CD14-positive monocyte (primary cell): ENCODE data around the gene SLC35E4. TPM values are rescaled to one million over a fixed set of nuclear protein-coding genes. Genes with fewer than 3 reads are reported as not detected.

Source experiments
- DNase-seq, 3 donors: peaks; one replicate each; pipeline ENCODE4 v3.0.0-alpha.2; 2011 to 2022
- H2AFZ ChIP-seq: 2 replicates; pipeline ENCODE4 v1.6.0; 2012; ENCODE audit warnings: mild to moderate bottlenecking, low read depth, low read length, inconsistent platforms; ENCODE audit not compliant: insufficient read depth, poor library complexity, severe bottlenecking
- H3K27ac ChIP-seq, 2 donors: 1 replicate in 1 of 2; 2 replicates in 1 of 2; pipeline ENCODE4 v1.5.1; 2012 to 2013; ENCODE audit warnings: low read length in 2 of 2, control low read depth in 1 of 2, inconsistent platforms in 1 of 2, low read depth in 1 of 2, mild to moderate bottlenecking in 1 of 2
- H3K27me3 ChIP-seq, 2 donors: one replicate each; pipeline versions ENCODE4 v1.6.0 to v1.6.1; 2011 to 2013; ENCODE audit warnings: low read length in 2 of 2; ENCODE audit not compliant: control insufficient read depth in 2 of 2, insufficient read depth in 2 of 2
- H3K36me3 ChIP-seq, 2 donors: replicated peaks in 1 of 2; 1 replicate in 1 of 2; 2 replicates in 1 of 2; pipeline versions ENCODE4 v1.5.1 to v1.6.1; 2012 to 2013; ENCODE audit warnings: low read length in 2 of 2, control low read depth in 1 of 2, inconsistent platforms in 1 of 2, mild to moderate bottlenecking in 1 of 2; ENCODE audit not compliant: insufficient read depth in 2 of 2, control insufficient read depth in 1 of 2
- H3K4me1 ChIP-seq, 2 donors: 1 replicate in 1 of 2; 2 replicates in 1 of 2; pipeline versions ENCODE4 v1.5.1 to v1.6.1; 2012 to 2013; ENCODE audit warnings: low read length in 2 of 2, control low read depth in 1 of 2, inconsistent platforms in 1 of 2, mild to moderate bottlenecking in 1 of 2, moderate library complexity in 1 of 2; ENCODE audit not compliant: insufficient read depth in 2 of 2, control insufficient read depth in 1 of 2
- H3K4me2 ChIP-seq: replicated peaks from 2 replicates; pipeline ENCODE3; 2012; ENCODE audit warnings: low read length, moderate library complexity, mild to moderate bottlenecking; ENCODE audit not compliant: poor library complexity, severe bottlenecking; ENCODE audit errors: extremely low read depth
- H3K4me3 ChIP-seq, 3 experiments: fragments of 200-600 bp in 1 of 3; sonication (generic) in 1 of 3; replicated peaks in 1 of 3; 1 replicate in 2 of 3; 2 replicates in 1 of 3; pipeline ENCODE4 v1.5.1; 2011 to 2013; ENCODE audit warnings: low read length in 3 of 3, mild to moderate bottlenecking in 3 of 3, control low read depth in 2 of 3, low read depth in 2 of 3, inconsistent platforms in 1 of 3, moderate library complexity in 1 of 3
- H3K79me2 ChIP-seq: 2 replicates; pipeline ENCODE4 v1.6.0; 2012; ENCODE audit warnings: mild to moderate bottlenecking, control low read depth, inconsistent platforms, low read length, moderate library complexity; ENCODE audit not compliant: insufficient read depth
- H3K9ac ChIP-seq: 2 replicates; pipeline ENCODE4 v1.6.0; 2017; ENCODE audit warnings: low read length, mild to moderate bottlenecking; ENCODE audit not compliant: insufficient read depth, poor library complexity, severe bottlenecking
- H3K9me3 ChIP-seq, 2 donors: replicated peaks in 1 of 2; 1 replicate in 1 of 2; 2 replicates in 1 of 2; pipeline versions ENCODE4 v1.5.1 to v1.6.1; 2012 to 2013; ENCODE audit warnings: low read length in 2 of 2, control low read depth in 1 of 2; ENCODE audit not compliant: control insufficient read depth in 1 of 2, insufficient read depth in 1 of 2
- H4K20me1 ChIP-seq: 2 replicates; pipeline ENCODE4 v1.6.0; 2012; ENCODE audit warnings: mild to moderate bottlenecking, low read length, control low read depth, moderate library complexity; ENCODE audit not compliant: insufficient read depth
- H3K27ac Mint-ChIP-seq, 7 donors: one replicate each; pipeline ENCODE4 v1.8.0; 2020; ENCODE audit warnings: mild to moderate bottlenecking in 7 of 7, mixed read lengths in 7 of 7, moderate library complexity in 6 of 7, inconsistent platforms in 2 of 7
- H3K27me3 Mint-ChIP-seq, 3 donors: one replicate each; pipeline ENCODE4 v1.8.0; 2021 to 2022; ENCODE audit warnings: low read depth in 3 of 3, mild to moderate bottlenecking in 3 of 3, mixed read lengths in 3 of 3, moderate library complexity in 3 of 3, inconsistent platforms in 1 of 3
- H3K36me3 Mint-ChIP-seq, 2 donors: one replicate each; pipeline ENCODE4 v1.8.0; 2020; ENCODE audit warnings: mixed read lengths in 2 of 2, inconsistent platforms in 1 of 2, mild to moderate bottlenecking in 1 of 2
- H3K4me1 Mint-ChIP-seq: one replicate; pipeline ENCODE4 v1.8.0; 2020; ENCODE audit warnings: mild to moderate bottlenecking, mixed read lengths
- H3K4me3 Mint-ChIP-seq, 2 donors: one replicate each; pipeline ENCODE4 v1.8.0; 2020; ENCODE audit warnings: mild to moderate bottlenecking in 2 of 2, mixed read lengths in 2 of 2, moderate library complexity in 1 of 2
- H3K9me3 Mint-ChIP-seq, 7 donors: one replicate each; pipeline ENCODE4 v1.8.0; 2020 to 2022; ENCODE audit warnings: mixed read lengths in 7 of 7, mild to moderate bottlenecking in 6 of 7, moderate library complexity in 6 of 7, inconsistent platforms in 2 of 7
- CTCF ChIP-seq: fragments of 200-600 bp; IDR thresholded peaks from one replicate; pipeline ENCODE4 v1.8.0; 2022; ENCODE audit warnings: antibody characterized with exemption, mild to moderate bottlenecking
- WGBS: methylation state at CpG from one replicate; pipeline ENCODE4 v1.1.5; 2013; ENCODE audit warnings: missing lambda C conversion rate; ENCODE audit not compliant: insufficient coverage; 5-methylcytosine and 5-hydroxymethylcytosine counted together
- intact Hi-C, 2 donors: fragments of 100-400 bp; cut with micrococcal nuclease; formaldehyde crosslinking; loops; one replicate each; pipeline versions ENCODE4 v1.15.0 to v1.15.1; 2023
- polyA plus RNA-seq, 3 donors: library from polyadenylated mRNA; depleted of rRNA in 1 of 3; unstranded in 2 of 3; stranded (reverse) in 1 of 3; fragments of 300-500 nt in 2 of 3; fragments of >200 nt in 1 of 3; fragmentation: Illumina TruSeq in 2 of 3; gene quantifications; 1 replicate in 2 of 3; 2 replicates in 1 of 3; pipeline ENCODE4 v1.2.3, GENCODE V29; 2012 to 2021

The SLC35E4 gene
- polyA plus RNA-seq, 3 donors = 1.4 to 2.4 (median 1.6) TPM

- Mint-ChIP-seq H3K27me3 (peaks cover 0 to 2% (median 0%) of the 10 kb centered on the region in 3 donors), H3K27ac (peak overlapping the region; percentile 91 to 100 (median 99)), H3K9me3 (peaks cover 0 to 4% (median 0%) of the 10 kb centered on the region in 7 donors), H3K4me1 (peaks cover 62% of the 10 kb centered on the region), H3K36me3 (peaks cover 3 to 5% of the 10 kb centered on the region in 2 donors), H3K4me3 (peak overlapping the region; percentile 84 to 93)
- Histone ChIP-seq H3K79me2 (no peaks in the 10 kb centered on the region), H3K36me3 (no peaks in the 10 kb centered on the region), H3K4me2 (peak overlapping the region; percentile 87), H3K9ac (peak overlapping the region; percentile 78), H3K4me3 (peak overlapping the region; percentile 24 to 80 (median 31)), H4K20me1 (no peaks in the 10 kb centered on the region), H3K4me1 (peaks cover 53 to 56% of the 10 kb centered on the region in 2 donors), H3K9me3 (no peaks in the 10 kb centered on the region), H3K27me3 (no peaks in the 10 kb centered on the region), H3K27ac (peak overlapping the region; percentile 65 to 97), H2AFZ (no peak overlapping the region)
- intact Hi-C loops = loop anchor here in 1 of 2 donors (2.0 to 5.0 kb wide), 2 partner anchors 29 to 362 kb away; partner anchors contain the start of genes MORC2, SLC35E4 and TUG1
- peak; percentile 90 for TF ChIP-seq CTCF
- WGBS = 0% methylated on average over 3 of the region's 9 CpGs
- DNase-seq = peak; percentile 69 to 78 (median 70)
Observed at GRCh38 chr22:30605449-30606110, 30.0 kb upstream of the SLC35E4 start.

- peaks cover 0 to 4% (median 0%) of the 10 kb centered on the region in 7 donors for H3K9me3 Mint-ChIP-seq
- H3K4me1 Mint-ChIP-seq = peaks cover 64% of the 10 kb centered on the region
- no peaks in the 10 kb centered on the region for H3K27me3 Mint-ChIP-seq
- no peak for TF ChIP-seq CTCF
- Histone ChIP-seq H3K27ac (peak within 1 kb of the TSS; percentile 90 to 97), H3K27me3 (no peaks in the 10 kb centered on the region), H3K79me2 (no peaks in the 10 kb centered on the region), H3K4me3 (peak within 1 kb of the TSS; percentile 43 to 80 (median 48)), H3K4me1 (peaks cover 61 to 66% of the 10 kb centered on the region in 2 donors), H4K20me1 (no peaks in the 10 kb centered on the region), H3K36me3 (no peaks in the 10 kb centered on the region), H3K4me2 (peak within 1 kb of the TSS; percentile 87), H3K9ac (peak within 1 kb of the TSS; percentile 78), H2AFZ (peak within 1 kb of the TSS; percentile 54), H3K9me3 (no peaks in the 10 kb centered on the region)
- peak within 1 kb of the TSS; percentile 84 to 93 for H3K4me3 Mint-ChIP-seq
- intact Hi-C loops = loop anchor here in 1 of 2 donors (1.0 to 5.0 kb wide), 3 partner anchors 14 to 361 kb away; partner anchors contain the start of genes MORC2, SLC35E4 and TUG1
- peak within 1 kb of the TSS; percentile 95 to 100 (median 99) for H3K27ac Mint-ChIP-seq
- H3K36me3 Mint-ChIP-seq = peaks cover 6 to 9% of the 10 kb centered on the region in 2 donors
- peak; percentile 85 to 92 (median 87) for DNase-seq
- 2% methylated on average over 16 of the region's 24 CpGs for WGBS
Observed at GRCh38 chr22:30606455-30607299, 28.9 kb upstream of the SLC35E4 start, which contains the start of gene TCN2. TCN2 (plus strand) TSS chr22:30607174; CDS start chr22:30607332, 158 bp downstream.
